HFF-Myc (cell line): Measurements from ENCODE around the gene ABCA5.
"Not testable (repeated sequence)": the region's sequence is repeated elsewhere in the genome, so short reads cannot be mapped to it uniquely, and the experiment has no call there.

Experiments used
- DNase-seq: peaks from one replicate; pipeline ENCODE4 v3.0.0-alpha.2; 2011; ENCODE audit warnings: low read depth; ENCODE audit errors: extremely low read depth
- H3K4me3 ChIP-seq: replicated peaks from 2 replicates; pipeline ENCODE4 v1.5.1; 2011; ENCODE audit warnings: low read depth, mild to moderate bottlenecking, control low read depth, low read length
- TF ChIP-seq, protein P1 (sequence below): IDR thresholded peaks from 2 replicates; pipeline ENCODE4 v1.5.1; 2012; ENCODE audit warnings: mild to moderate bottlenecking, low read depth, low read length, control low read depth; ENCODE audit errors: missing control alignments

Gene ABCA5

GRCh38 chr17:69220098-69220497 lies 106.8 kb downstream of the ABCA5 start:
- H3K4me3 ChIP-seq: no peak overlapping the region
- DNase-seq: no peak
- TF ChIP-seq, protein P1, sequence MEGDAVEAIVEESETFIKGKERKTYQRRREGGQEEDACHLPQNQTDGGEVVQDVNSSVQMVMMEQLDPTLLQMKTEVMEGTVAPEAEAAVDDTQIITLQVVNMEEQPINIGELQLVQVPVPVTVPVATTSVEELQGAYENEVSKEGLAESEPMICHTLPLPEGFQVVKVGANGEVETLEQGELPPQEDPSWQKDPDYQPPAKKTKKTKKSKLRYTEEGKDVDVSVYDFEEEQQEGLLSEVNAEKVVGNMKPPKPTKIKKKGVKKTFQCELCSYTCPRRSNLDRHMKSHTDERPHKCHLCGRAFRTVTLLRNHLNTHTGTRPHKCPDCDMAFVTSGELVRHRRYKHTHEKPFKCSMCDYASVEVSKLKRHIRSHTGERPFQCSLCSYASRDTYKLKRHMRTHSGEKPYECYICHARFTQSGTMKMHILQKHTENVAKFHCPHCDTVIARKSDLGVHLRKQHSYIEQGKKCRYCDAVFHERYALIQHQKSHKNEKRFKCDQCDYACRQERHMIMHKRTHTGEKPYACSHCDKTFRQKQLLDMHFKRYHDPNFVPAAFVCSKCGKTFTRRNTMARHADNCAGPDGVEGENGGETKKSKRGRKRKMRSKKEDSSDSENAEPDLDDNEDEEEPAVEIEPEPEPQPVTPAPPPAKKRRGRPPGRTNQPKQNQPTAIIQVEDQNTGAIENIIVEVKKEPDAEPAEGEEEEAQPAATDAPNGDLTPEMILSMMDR: no peak

GRCh38 chr17:69218986-69219385 lies 107.9 kb downstream of the ABCA5 start:
- no peak overlapping the region for H3K4me3 ChIP-seq
- TF ChIP-seq, protein P1: no peak
- no peak for DNase-seq

DNA sequence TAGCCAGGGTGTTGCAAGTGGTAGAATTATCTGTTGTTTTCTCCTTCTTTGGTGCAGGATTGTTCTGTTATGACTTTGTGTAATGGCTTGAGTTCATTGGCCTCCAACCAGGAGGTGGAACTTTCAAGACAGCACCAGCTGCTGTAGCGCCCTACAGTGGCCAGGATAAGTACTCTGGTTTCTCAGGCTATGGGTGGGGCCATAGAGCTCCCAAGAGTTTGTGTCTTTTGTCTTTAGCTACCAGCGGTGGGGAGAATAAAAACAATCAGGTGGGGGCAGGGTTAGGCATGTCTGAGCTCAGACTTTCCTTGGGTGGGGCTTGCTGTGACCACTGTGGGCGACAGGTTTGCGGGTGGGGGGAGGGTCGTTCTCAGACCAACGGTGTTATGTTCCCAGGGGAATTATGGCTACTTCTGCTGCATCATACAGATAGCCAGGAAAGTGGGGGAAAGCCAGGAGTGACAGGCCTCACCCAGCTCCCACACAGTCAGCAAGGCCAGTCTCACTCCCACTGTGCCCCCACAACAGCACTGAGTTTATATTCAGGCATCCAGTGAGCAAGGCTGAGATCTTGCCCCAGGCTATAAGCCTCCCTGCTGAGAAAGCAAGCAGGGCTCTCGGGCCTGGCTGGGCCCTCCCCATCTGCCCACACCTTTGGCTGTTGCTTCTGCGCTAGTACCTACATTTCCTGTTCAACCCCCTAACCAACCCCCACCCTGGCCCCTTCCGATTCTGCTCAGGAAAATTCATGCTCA lies 113.7 kb downstream of the ABCA5 start:
- H3K4me3 ChIP-seq: no peak overlapping the region
- TF ChIP-seq, protein P1: no peak
- no peak for DNase-seq

GRCh38 chr17:69208640-69209039 lies 118.3 kb downstream of the ABCA5 start:
- TF ChIP-seq, protein P1: no peak
- no peak overlapping the region for H3K4me3 ChIP-seq
- DNase-seq: no peak

GRCh38 chr17:69207151-69207550 lies 119.8 kb downstream of the ABCA5 start:
- TF ChIP-seq, protein P1: no peak
- no peak for DNase-seq
- H3K4me3 ChIP-seq: no peak overlapping the region

DNA sequence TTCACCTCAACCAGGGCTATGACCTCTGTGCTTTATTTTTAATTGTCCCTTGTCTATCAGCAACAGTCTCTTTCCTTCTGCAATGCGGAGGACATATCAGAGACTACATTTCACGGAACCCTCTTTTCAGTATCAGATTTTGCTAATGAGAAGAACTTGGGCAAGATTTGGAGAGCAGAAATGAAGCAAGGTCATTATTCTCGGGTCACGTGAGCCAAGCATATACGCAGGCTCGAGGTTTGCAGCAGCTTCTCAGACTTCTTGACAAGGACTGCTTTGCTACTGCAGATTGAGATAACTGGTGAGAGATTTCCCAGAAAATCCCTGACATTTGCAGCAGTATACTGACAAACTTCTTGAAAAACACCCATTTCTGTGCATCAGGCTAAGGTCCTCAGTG lies 128.7 kb downstream of the ABCA5 start:
- DNase-seq: no peak
- no peak overlapping the region for H3K4me3 ChIP-seq
- TF ChIP-seq, protein P1: no peak

GRCh38 chr17:69196105-69196653 lies 130.8 kb downstream of the ABCA5 start:
- H3K4me3 ChIP-seq, DNase-seq: not testable (repeated sequence)
